NCI-H82 (cell line): ENCODE measurements around the gene FXYD2.

Experiments used
- DNase-seq: peaks from one replicate; lab custom pipeline; 2025; lab: John Stamatoyannopoulos, UW

The FXYD2 gene

GRCh38 chr11:117796456-117796871 lies 28.1 kb downstream of the FXYD2 start:
- DNase-seq = no peak

- peak; percentile 17 for DNase-seq
Measured at GRCh38 chr11:117795638-117796455, 28.7 kb downstream of the FXYD2 start.

GRCh38 chr11:117794772-117795629 lies 29.5 kb downstream of the FXYD2 start:
- DNase-seq = peak; percentile 26

- DNase-seq = no peak
Measured at GRCh38 chr11:117794135-117794534, 30.4 kb downstream of the FXYD2 start.

GRCh38 chr11:117793583-117793982 lies 31.0 kb downstream of the FXYD2 start:
- DNase-seq = peak; percentile 76

GRCh38 chr11:117792992-117793391 lies 31.6 kb downstream of the FXYD2 start:
- DNase-seq = peak; percentile 42

GRCh38 chr11:117792241-117792640 lies 32.3 kb downstream of the FXYD2 start:
- DNase-seq = no peak

GRCh38 chr11:117790279-117790678 lies 34.3 kb downstream of the FXYD2 start:
- DNase-seq = no peak

GRCh38 chr11:117789241-117789640 lies 35.3 kb downstream of the FXYD2 start:
- DNase-seq = peak; percentile 94

GRCh38 chr11:117786135-117786870 lies 38.2 kb downstream of the FXYD2 start:
- DNase-seq = peak; percentile 53

GRCh38 chr11:117782101-117782500 lies 42.4 kb downstream of the FXYD2 start:
- no peak for DNase-seq

GRCh38 chr11:117781627-117782026 lies 42.9 kb downstream of the FXYD2 start:
- DNase-seq = peak; percentile 70

- no peak for DNase-seq
Measured at GRCh38 chr11:117780456-117780855, 44.1 kb downstream of the FXYD2 start.

GRCh38 chr11:117774553-117774952 lies 50.0 kb downstream of the FXYD2 start:
- no peak for DNase-seq

- no peak for DNase-seq
Measured at GRCh38 chr11:117772360-117772759, 52.2 kb downstream of the FXYD2 start.

GRCh38 chr11:117771841-117772240 lies 52.7 kb downstream of the FXYD2 start:
- no peak for DNase-seq

- DNase-seq = no peak
Measured at GRCh38 chr11:117771197-117771596, 53.3 kb downstream of the FXYD2 start.

GRCh38 chr11:117770061-117770460 lies 54.5 kb downstream of the FXYD2 start:
- no peak for DNase-seq
